Measurements from ENCODE around the gene ABCF2. TPM values are rescaled to one million over a fixed set of nuclear protein-coding genes. Genes with fewer than 3 reads are reported as not detected.

ABCF2 gene
- polyA plus RNA-seq, 1 donor (not counting 4 experiments of a cell fraction or from before 2014, with no cell fraction given), result 33.3 TPM

DNA sequence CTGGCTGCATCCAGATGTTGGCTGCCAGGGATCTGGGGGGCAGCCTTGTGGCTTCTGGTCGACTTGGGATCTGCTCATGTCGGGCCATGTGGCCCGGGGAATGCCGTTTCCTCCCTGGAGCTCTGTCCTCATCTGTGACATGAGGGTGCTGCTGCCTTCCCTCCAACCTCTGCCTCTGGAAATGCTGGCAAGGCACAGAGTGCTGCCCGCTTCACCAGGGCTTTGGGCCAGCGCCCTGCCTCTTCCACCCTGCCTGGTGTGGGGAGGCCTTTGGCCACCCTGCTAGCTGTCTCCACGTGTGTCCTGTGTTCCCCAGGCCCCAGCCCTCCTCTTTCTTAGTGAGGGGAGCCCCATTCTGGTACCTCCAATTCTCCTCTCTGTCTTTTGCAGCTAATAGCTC is 27.3 kb upstream of the ABCF2 start:
- no peak for TF ChIP-seq EZH2 (IDR thresholded peaks at IDR 0.05; ENCODE audit: low read length)
- TF ChIP-seq, protein P1, sequence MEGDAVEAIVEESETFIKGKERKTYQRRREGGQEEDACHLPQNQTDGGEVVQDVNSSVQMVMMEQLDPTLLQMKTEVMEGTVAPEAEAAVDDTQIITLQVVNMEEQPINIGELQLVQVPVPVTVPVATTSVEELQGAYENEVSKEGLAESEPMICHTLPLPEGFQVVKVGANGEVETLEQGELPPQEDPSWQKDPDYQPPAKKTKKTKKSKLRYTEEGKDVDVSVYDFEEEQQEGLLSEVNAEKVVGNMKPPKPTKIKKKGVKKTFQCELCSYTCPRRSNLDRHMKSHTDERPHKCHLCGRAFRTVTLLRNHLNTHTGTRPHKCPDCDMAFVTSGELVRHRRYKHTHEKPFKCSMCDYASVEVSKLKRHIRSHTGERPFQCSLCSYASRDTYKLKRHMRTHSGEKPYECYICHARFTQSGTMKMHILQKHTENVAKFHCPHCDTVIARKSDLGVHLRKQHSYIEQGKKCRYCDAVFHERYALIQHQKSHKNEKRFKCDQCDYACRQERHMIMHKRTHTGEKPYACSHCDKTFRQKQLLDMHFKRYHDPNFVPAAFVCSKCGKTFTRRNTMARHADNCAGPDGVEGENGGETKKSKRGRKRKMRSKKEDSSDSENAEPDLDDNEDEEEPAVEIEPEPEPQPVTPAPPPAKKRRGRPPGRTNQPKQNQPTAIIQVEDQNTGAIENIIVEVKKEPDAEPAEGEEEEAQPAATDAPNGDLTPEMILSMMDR (optimal IDR thresholded peaks at IDR 0.05 in 1 of 3, IDR thresholded peaks at IDR 0.05 in 1 of 3, conservative IDR thresholded peaks at IDR 0.05 in 1 of 3; ENCODE audit: extremely low read depth in 1 of 3, insufficient read depth in 2 of 3, low read length in 3 of 3), result no peak
- no peak for FAIRE-seq
- H3K9ac ChIP-seq (ENCODE audit: control insufficient read depth, extremely low read depth, insufficient read depth, low read length), result no peak overlapping the region

DNA sequence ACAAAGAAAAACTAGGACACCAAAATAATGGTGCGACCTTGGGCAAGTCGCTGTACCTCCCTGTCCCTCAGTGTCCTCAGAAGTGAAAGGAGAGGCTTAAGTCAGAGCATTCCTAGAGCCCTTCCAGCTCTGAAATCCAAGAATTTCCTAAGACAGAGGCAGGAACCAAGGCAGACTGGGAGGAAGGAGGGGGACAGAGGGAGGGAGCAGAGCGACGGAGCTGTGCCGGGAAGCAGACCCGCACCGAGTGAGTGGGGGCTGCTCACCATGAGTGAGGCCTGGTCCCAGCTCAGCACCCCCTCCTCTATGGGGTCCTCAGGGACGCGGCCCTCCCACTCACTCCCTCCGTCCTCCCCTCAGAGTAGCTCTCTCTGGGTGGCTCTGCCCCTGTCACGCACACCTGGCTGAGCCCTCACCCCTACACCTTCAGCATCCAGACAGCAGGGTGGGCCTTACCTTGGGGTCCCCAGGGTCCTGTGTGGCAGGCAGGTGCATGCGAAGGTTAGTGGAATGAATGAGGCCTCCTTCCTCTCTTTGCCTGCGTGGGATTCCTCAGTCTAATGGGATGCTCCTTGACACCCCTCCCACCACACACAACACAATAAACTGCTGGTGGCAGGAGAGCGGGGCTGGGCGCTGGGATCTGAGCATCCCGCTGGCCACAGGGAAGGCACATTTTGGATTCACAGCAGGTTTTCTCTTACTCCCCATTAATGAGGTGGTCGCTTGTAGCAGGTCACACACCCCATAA is 26.1 kb upstream of the ABCF2 start:
- no peaks in the 10 kb centered on the region for H4K20me1 ChIP-seq (ENCODE audit: control insufficient read depth, extremely low read depth, insufficient read depth, low read length)
- dilution Hi-C loops (cut with MboI; ENCODE audit: extremely low pct_ligation_motif_present, low sequenced_read_pairs), result no loop called here
- no peaks in the 10 kb centered on the region for H3K36me3 ChIP-seq (ENCODE audit: control insufficient read depth in 2 of 2, extremely low read depth in 1 of 2, insufficient read depth in 2 of 2, low read length in 2 of 2)
- no peak for FAIRE-seq
- no peak overlapping the region for H3K4me2 ChIP-seq (ENCODE audit: control insufficient read depth, extremely low read depth, insufficient read depth, low read depth, low read length)
- no peaks in the 10 kb centered on the region for H3K9me3 ChIP-seq (ENCODE audit: control insufficient read depth, low read depth, low read length)
- peaks cover 14% of the 10 kb centered on the region for H3K4me1 ChIP-seq (ENCODE audit: control insufficient read depth, extremely low read depth, insufficient read depth, low read length)
- no peak overlapping the region for H3K4me3 ChIP-seq (ENCODE audit: control insufficient read depth in 2 of 3, extremely low read depth in 1 of 3, insufficient read depth in 2 of 3, low read depth in 1 of 3, low read length in 3 of 3)
- H3K9me1 ChIP-seq (ENCODE audit: control insufficient read depth, extremely low read depth, insufficient read depth, low read length), result no peaks in the 10 kb centered on the region
- no peak for DNase-seq (ENCODE audit: low read depth, low spot score)
- H2AFZ ChIP-seq (ENCODE audit: control insufficient read depth, low read length), result no peak overlapping the region
- TF ChIP-seq, protein P1 (optimal IDR thresholded peaks at IDR 0.05 in 1 of 3, IDR thresholded peaks at IDR 0.05 in 1 of 3, conservative IDR thresholded peaks at IDR 0.05 in 1 of 3; ENCODE audit: extremely low read depth in 1 of 3, insufficient read depth in 2 of 3, low read length in 3 of 3), result no peak
- TF ChIP-seq EZH2 (IDR thresholded peaks at IDR 0.05; ENCODE audit: low read length), result no peak
- H3K27me3 ChIP-seq (ENCODE audit: control insufficient read depth, extremely low read depth, insufficient read depth, low read length), result peaks cover 36% of the 10 kb centered on the region
- no peak overlapping the region for H3K27ac ChIP-seq (ENCODE audit: control insufficient read depth, insufficient read depth, low read length)
- H3K9ac ChIP-seq (ENCODE audit: control insufficient read depth, extremely low read depth, insufficient read depth, low read length), result no peak overlapping the region
- no peaks in the 10 kb centered on the region for H3K79me2 ChIP-seq (ENCODE audit: control insufficient read depth, insufficient read depth, low read length)

More for the DNA sequence above, 27.3 kb upstream of the ABCF2 start:
- Histone ChIP-seq H3K4me3 (ENCODE audit: control insufficient read depth in 2 of 3, extremely low read depth in 1 of 3, insufficient read depth in 2 of 3, low read depth in 1 of 3, low read length in 3 of 3) (no peak overlapping the region), H3K4me1 (ENCODE audit: control insufficient read depth, extremely low read depth, insufficient read depth, low read length) (peaks cover 7% of the 10 kb centered on the region), H3K27me3 (ENCODE audit: control insufficient read depth, extremely low read depth, insufficient read depth, low read length) (peaks cover 37% of the 10 kb centered on the region), H3K9me3 (ENCODE audit: control insufficient read depth, low read depth, low read length) (no peaks in the 10 kb centered on the region), H3K4me2 (ENCODE audit: control insufficient read depth, extremely low read depth, insufficient read depth, low read depth, low read length) (no peak overlapping the region), H3K79me2 (ENCODE audit: control insufficient read depth, insufficient read depth, low read length) (no peaks in the 10 kb centered on the region), H4K20me1 (ENCODE audit: control insufficient read depth, extremely low read depth, insufficient read depth, low read length) (no peaks in the 10 kb centered on the region), H3K27ac (ENCODE audit: control insufficient read depth, insufficient read depth, low read length) (no peak overlapping the region), H2AFZ (ENCODE audit: control insufficient read depth, low read length) (no peak overlapping the region), H3K36me3 (ENCODE audit: control insufficient read depth in 2 of 2, extremely low read depth in 1 of 2, insufficient read depth in 2 of 2, low read length in 2 of 2) (no peaks in the 10 kb centered on the region), H3K9me1 (ENCODE audit: control insufficient read depth, extremely low read depth, insufficient read depth, low read length) (no peaks in the 10 kb centered on the region)
- no peak for DNase-seq (ENCODE audit: low read depth, low spot score)
- dilution Hi-C loops (cut with MboI; ENCODE audit: extremely low pct_ligation_motif_present, low sequenced_read_pairs), result no loop called here

All from keratinocyte (primary cell).